OCI-LY3 (cell line): ENCODE data around the gene ITGB6.

Experiments used
- H2AFZ ChIP-seq: fragments of 200-600, 300-600 bp; shearing (Covaris generic); 2 replicates; pipeline ENCODE4 v1.6.0; 2014; ENCODE audit warnings: antibody characterized with exemption, low read depth, low read length
- H3K27ac ChIP-seq: fragments of 200-600, 300-600 bp; sonication (generic); 2 replicates; pipeline ENCODE4 v1.5.1; 2014; ENCODE audit warnings: mild to moderate bottlenecking, low read length, moderate library complexity, mixed read lengths
- H3K27me3 ChIP-seq: fragments of 200-600, 300-600 bp; sonication (generic); 2 replicates; pipeline ENCODE4 v1.6.1; 2014; ENCODE audit warnings: low read depth, low read length, mixed read lengths
- H3K36me3 ChIP-seq: fragments of 200-600, 300-600 bp; sonication (generic); replicated peaks from 2 replicates; pipeline ENCODE3; 2014; ENCODE audit warnings: low read depth, low read length, mixed read lengths
- H3K4me1 ChIP-seq: fragments of 300-600, 200-600 bp; sonication (generic); 2 replicates; pipeline ENCODE4 v1.6.1; 2014; ENCODE audit warnings: low read length, mixed read lengths
- H3K4me2 ChIP-seq: fragments of 200-600, 300-600 bp; sonication (generic); 2 replicates; pipeline ENCODE4 v1.6.1; 2014; ENCODE audit warnings: low read length, mixed read lengths
- H3K4me3 ChIP-seq: fragments of 300-600, 200-600 bp; sonication (generic); 2 replicates; pipeline ENCODE4 v1.5.1; 2014; ENCODE audit warnings: antibody characterized with exemption, mild to moderate bottlenecking, low read length, moderate library complexity
- H3K79me2 ChIP-seq: fragments of 300-600, 200-600 bp; shearing (Covaris generic); 2 replicates; pipeline ENCODE4 v1.6.1; 2014; ENCODE audit warnings: mild to moderate bottlenecking, low read length, mixed read lengths
- H3K9ac ChIP-seq: fragments of 300-600, 200-600 bp; shearing (Covaris generic); 2 replicates; pipeline ENCODE4 v1.6.0; 2014; ENCODE audit warnings: mild to moderate bottlenecking, low read length, moderate library complexity
- H3K9me3 ChIP-seq: fragments of 200-600, 300-600 bp; shearing (Covaris generic); 2 replicates; pipeline ENCODE4 v1.6.1; 2014; ENCODE audit warnings: low read length, mixed read lengths; ENCODE audit not compliant: insufficient read depth
- H4K20me1 ChIP-seq: fragments of 200-600, 300-600 bp; sonication (generic); 2 replicates; pipeline ENCODE4 v1.6.1; 2016; ENCODE audit warnings: low read length, mixed read lengths; ENCODE audit not compliant: insufficient read depth
- CTCF ChIP-seq: fragments of 200-600, 300-600 bp; sonication (generic); IDR thresholded peaks from 2 replicates; pipeline ENCODE4 v1.5.1; 2014; ENCODE audit warnings: antibody characterized with exemption, low read length, low read depth
- EZH2phosphoT487 ChIP-seq: fragments of 200-600 bp; shearing (Covaris generic); IDR thresholded peaks from 2 replicates; pipeline ENCODE4 v1.6.1; 2018; ENCODE audit warnings: antibody characterized with exemption, mixed run types, low read depth

The ITGB6 gene

GRCh38 chr2:160097326-160097725 is 102.7 kb downstream of the ITGB6 start:
- Histone ChIP-seq H3K79me2 (no peaks in the 10 kb centered on the region), H2AFZ (no peak overlapping the region), H3K9ac (no peak overlapping the region), H3K4me2 (no peak overlapping the region), H3K4me1 (no peaks in the 10 kb centered on the region), H4K20me1 (no peaks in the 10 kb centered on the region), H3K4me3 (no peak overlapping the region), H3K27me3 (no peaks in the 10 kb centered on the region), H3K36me3 (no peaks in the 10 kb centered on the region), H3K27ac (no peak overlapping the region), H3K9me3 (no peaks in the 10 kb centered on the region)
- no peak for TF ChIP-seq CTCF

GRCh38 chr2:160096409-160096808 is 103.7 kb downstream of the ITGB6 start:
- Histone ChIP-seq H3K4me1 (no peaks in the 10 kb centered on the region), H4K20me1 (no peaks in the 10 kb centered on the region), H3K36me3 (no peaks in the 10 kb centered on the region), H3K4me2 (no peak overlapping the region), H3K9ac (no peak overlapping the region), H3K9me3 (no peaks in the 10 kb centered on the region), H3K27me3 (no peaks in the 10 kb centered on the region), H3K4me3 (no peak overlapping the region), H3K79me2 (no peaks in the 10 kb centered on the region), H2AFZ (no peak overlapping the region), H3K27ac (no peak overlapping the region)
- TF ChIP-seq EZH2phosphoT487 (no peak), CTCF (no peak)

GRCh38 chr2:160092445-160092844 is 107.6 kb downstream of the ITGB6 start:
- H3K9me3 ChIP-seq: peaks cover 12% of the 10 kb centered on the region; the same call in 1 of the 2 replicates
- no peak overlapping the region for H3K9ac ChIP-seq
- no peak overlapping the region for H2AFZ ChIP-seq
- no peaks in the 10 kb centered on the region for H4K20me1 ChIP-seq
- no peaks in the 10 kb centered on the region for H3K79me2 ChIP-seq
- no peaks in the 10 kb centered on the region for H3K27me3 ChIP-seq
- no peak overlapping the region for H3K27ac ChIP-seq
- no peaks in the 10 kb centered on the region for H3K36me3 ChIP-seq
- no peak for TF ChIP-seq EZH2phosphoT487
- TF ChIP-seq CTCF: no peak
- H3K4me1 ChIP-seq: no peaks in the 10 kb centered on the region
- no peak overlapping the region for H3K4me3 ChIP-seq
- no peak overlapping the region for H3K4me2 ChIP-seq

GRCh38 chr2:160091381-160091780 is 108.7 kb downstream of the ITGB6 start:
- no peaks in the 10 kb centered on the region for H3K79me2 ChIP-seq
- no peak overlapping the region for H2AFZ ChIP-seq
- no peak overlapping the region for H3K4me2 ChIP-seq

More at GRCh38 chr2:160091381-160091780, 108.7 kb downstream of the ITGB6 start:
- Histone ChIP-seq H4K20me1 (no peaks in the 10 kb centered on the region), H3K27ac (no peak overlapping the region), H3K4me1 (no peaks in the 10 kb centered on the region), H3K36me3 (no peaks in the 10 kb centered on the region), H3K4me3 (no peak overlapping the region), H3K9me3 (peaks cover 19% of the 10 kb centered on the region; the same call in 1 of the 2 replicates), H3K9ac (no peak overlapping the region), H3K27me3 (no peaks in the 10 kb centered on the region)
- no peak for TF ChIP-seq EZH2phosphoT487
- TF ChIP-seq CTCF: no peak
